GM12873 (cell line): ENCODE results near the gene ARHGAP4.

ENCODE experiments used
- CTCF ChIP-seq: IDR thresholded peaks from 2 replicates; pipeline ENCODE4 v1.5.1; 2012; ENCODE audit warnings: low read depth, mild to moderate bottlenecking, moderate library complexity, low read length, control low read depth; ENCODE audit not compliant: insufficient read depth; ENCODE audit errors: missing control alignments

Gene ARHGAP4

GRCh38 chrX:153879741-153880439, 46.2 kb downstream of the ARHGAP4 start:
- TF ChIP-seq CTCF = no peak

GRCh38 chrX:153878969-153879653, 47.0 kb downstream of the ARHGAP4 start:
- no peak for TF ChIP-seq CTCF

GRCh38 chrX:153878345-153878744, 47.7 kb downstream of the ARHGAP4 start:
- no peak for TF ChIP-seq CTCF

GRCh38 chrX:153877571-153878261, 48.3 kb downstream of the ARHGAP4 start:
- TF ChIP-seq CTCF = no peak

GRCh38 chrX:153876112-153876491, 50.0 kb downstream of the ARHGAP4 start:
- TF ChIP-seq CTCF = no peak

- TF ChIP-seq CTCF = no peak
Measured at GRCh38 chrX:153875391-153876111, 50.5 kb downstream of the ARHGAP4 start.

- TF ChIP-seq CTCF = no peak
Measured at GRCh38 chrX:153874366-153875125, 51.5 kb downstream of the ARHGAP4 start.
